Measurements from ENCODE around the gene GAMT. TPM values are rescaled to one million over a fixed set of nuclear protein-coding genes. Genes with fewer than 3 reads are reported as not detected.

GAMT gene
- total RNA-seq, 1 donor, result 40.6 TPM

GRCh38 chr19:1411255-1412191 is 10.2 kb upstream of the GAMT start:
- DNase-seq (ENCODE audit: low read depth), result peak; percentile 56
- TF ChIP-seq CTCF (IDR thresholded peaks at IDR 0.05; ENCODE audit: insufficient read depth, low read length), result no peak
- H3K4me3 ChIP-seq (ENCODE audit: low read depth, low read length), result peak overlapping the region; percentile 17

- no peak for TF ChIP-seq CTCF (IDR thresholded peaks at IDR 0.05; ENCODE audit: insufficient read depth, low read length)
- DNase-seq (ENCODE audit: low read depth), result no peak
- no peak overlapping the region for H3K4me3 ChIP-seq (ENCODE audit: low read depth, low read length)
These were observed 9.4 kb upstream of the GAMT start for GRCh38 chr19:1410789-1411188.

GRCh38 chr19:1410136-1410786 is 8.9 kb upstream of the GAMT start:
- TF ChIP-seq CTCF (IDR thresholded peaks at IDR 0.05; ENCODE audit: insufficient read depth, low read length), result no peak
- H3K4me3 ChIP-seq (ENCODE audit: low read depth, low read length), result peak overlapping the region; percentile 79
- DNase-seq (ENCODE audit: low read depth), result no peak

GRCh38 chr19:1409204-1410005 is 8.1 kb upstream of the GAMT start:
- DNase-seq (ENCODE audit: low read depth), result no peak
- H3K4me3 ChIP-seq (ENCODE audit: low read depth, low read length), result peak overlapping the region; percentile 79
- TF ChIP-seq CTCF (IDR thresholded peaks at IDR 0.05; ENCODE audit: insufficient read depth, low read length), result no peak

GRCh38 chr19:1408300-1409203 is 7.2 kb upstream of the GAMT start:
- peak overlapping the region; percentile 79 for H3K4me3 ChIP-seq (ENCODE audit: low read depth, low read length)
- TF ChIP-seq CTCF (IDR thresholded peaks at IDR 0.05; ENCODE audit: insufficient read depth, low read length), result no peak
- peak; percentile 66 for DNase-seq (ENCODE audit: low read depth)
